OCI-LY1 (cell line): ENCODE data around the gene IP6K3.

ENCODE experiments used
- EZH2 ChIP-seq: fragments of 200-600 bp; sonication (generic), shearing (Covaris generic); IDR thresholded peaks from 2 replicates; pipeline ENCODE4 v1.8.0; 2017; ENCODE audit warnings: borderline replicate concordance, mixed run types, mild to moderate bottlenecking, antibody characterized with exemption, low read length, moderate library complexity, mixed read lengths
- TF ChIP-seq, protein P1 (sequence below): fragments of 200-600 bp; sonication (generic), shearing (Covaris generic); IDR thresholded peaks from 2 replicates; pipeline ENCODE4 v1.5.1; 2017; ENCODE audit warnings: mild to moderate bottlenecking, antibody characterized with exemption, low read length, moderate library complexity, mixed read lengths

DNA sequence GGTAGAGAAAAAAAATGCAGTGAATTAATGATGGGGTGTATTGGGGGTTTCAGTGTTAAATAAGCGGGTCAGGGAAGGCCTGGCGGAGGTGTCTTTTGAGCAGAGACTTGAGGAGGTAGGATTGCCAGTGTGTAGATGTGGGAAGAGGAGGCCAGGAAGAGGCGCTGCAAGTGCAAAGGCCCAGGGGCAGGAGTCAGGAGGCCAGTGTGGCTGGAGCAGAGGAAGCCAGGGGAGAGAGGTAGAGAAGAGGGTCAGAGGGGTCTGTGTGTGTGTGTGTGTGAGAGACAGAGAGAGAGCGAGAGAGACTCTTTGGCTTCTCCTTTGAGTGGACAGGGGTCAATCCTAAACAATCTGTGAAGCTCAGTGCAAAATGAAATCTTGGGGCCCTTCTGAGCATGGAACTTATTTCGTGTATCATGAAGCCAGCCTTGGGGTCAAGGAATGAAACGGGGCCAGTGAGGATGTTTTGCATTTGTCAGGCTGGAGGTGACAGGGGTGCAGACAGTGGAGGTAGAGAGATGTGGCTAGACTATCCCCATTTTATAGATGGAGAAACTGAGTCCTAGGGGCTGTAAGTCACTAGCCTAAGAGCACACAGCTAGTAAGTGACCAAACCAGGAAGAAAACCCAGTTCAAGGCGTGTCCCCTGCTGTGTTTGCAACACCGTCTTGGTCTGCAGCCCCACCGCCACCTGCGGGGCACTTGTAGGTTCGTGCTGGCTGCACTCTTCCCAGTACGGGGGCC, 9.7 kb upstream of the IP6K3 start:
- TF ChIP-seq EZH2 = no peak
- TF ChIP-seq, protein P1, sequence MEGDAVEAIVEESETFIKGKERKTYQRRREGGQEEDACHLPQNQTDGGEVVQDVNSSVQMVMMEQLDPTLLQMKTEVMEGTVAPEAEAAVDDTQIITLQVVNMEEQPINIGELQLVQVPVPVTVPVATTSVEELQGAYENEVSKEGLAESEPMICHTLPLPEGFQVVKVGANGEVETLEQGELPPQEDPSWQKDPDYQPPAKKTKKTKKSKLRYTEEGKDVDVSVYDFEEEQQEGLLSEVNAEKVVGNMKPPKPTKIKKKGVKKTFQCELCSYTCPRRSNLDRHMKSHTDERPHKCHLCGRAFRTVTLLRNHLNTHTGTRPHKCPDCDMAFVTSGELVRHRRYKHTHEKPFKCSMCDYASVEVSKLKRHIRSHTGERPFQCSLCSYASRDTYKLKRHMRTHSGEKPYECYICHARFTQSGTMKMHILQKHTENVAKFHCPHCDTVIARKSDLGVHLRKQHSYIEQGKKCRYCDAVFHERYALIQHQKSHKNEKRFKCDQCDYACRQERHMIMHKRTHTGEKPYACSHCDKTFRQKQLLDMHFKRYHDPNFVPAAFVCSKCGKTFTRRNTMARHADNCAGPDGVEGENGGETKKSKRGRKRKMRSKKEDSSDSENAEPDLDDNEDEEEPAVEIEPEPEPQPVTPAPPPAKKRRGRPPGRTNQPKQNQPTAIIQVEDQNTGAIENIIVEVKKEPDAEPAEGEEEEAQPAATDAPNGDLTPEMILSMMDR = no peak
